ENCODE data around the gene STX3. TPM values are rescaled to one million over a fixed set of nuclear protein-coding genes. Genes with fewer than 3 reads are reported as not detected.

Gene STX3
- total RNA-seq = 10 to 100 TPM; 36.5 to 46.4 (median 41.6) TPM

DNA sequence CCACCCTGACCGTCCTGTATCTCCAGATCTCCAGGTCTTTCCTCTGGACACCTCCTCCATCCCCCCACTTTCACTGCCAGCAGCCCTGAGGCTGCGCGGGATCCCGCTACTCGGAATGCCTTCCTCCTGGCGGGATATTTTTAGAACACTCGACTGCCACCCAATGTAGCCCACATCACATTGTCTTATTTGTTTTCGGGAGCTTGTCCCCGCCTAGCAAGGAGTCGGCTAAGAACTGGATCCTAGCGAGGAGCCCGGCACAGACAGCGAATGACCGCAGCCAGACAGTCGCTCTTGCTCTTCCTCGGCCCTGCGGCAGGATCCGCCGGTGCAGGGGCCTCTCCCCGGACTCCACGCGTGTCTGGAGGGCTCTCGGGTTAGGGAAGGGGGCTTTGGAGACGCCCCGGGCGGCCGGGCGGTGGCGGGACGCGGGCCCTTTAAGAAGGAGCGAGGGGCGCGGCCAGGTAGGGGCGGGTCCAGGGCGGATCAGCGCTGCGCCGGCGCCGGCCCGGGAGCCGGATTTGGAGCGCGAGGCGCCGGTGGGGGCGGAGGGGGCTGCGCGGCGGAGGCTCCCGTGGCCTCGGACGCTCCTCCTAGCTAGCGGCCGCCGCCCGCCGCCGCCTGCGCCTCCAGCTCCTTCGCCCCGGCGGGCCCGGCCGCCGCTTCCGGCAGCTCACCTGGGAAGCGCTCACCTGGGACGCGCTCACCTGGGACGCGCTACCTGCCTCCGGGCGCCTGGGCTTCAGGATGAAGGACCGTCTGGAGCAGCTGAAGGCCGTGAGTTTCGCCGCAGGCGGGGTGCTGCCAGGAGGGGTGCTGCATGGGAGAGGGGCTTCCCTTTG is at the start of gene STX3:
Gene STX3 (plus strand): TSS at position 518 of the 842 bp plus-strand sequence. CDS start 230 bp downstream, at position 748.
- WGBS, 2 donors = 1 to 2% methylated on average over 14 to 42 of the region's 80 CpGs

GRCh38 chr11:59706518-59707285 is 48.5 kb upstream of the STX3 start:
- Histone ChIP-seq H3K27me3 (no peaks in the 10 kb centered on the region), H3K36me3 (no peaks in the 10 kb centered on the region), H3K4me3 (replicated peaks in 1 of 3) (no peak overlapping the region), H3K9me3 (no peaks in the 10 kb centered on the region), H3K4me1 (no peaks in the 10 kb centered on the region), H3K27ac (no peak overlapping the region)
- DNase-seq = no peak
- WGBS, 2 donors = 92 to 93% methylated on average over 5 of the region's 5 CpGs
- no peak for TF ChIP-seq POLR2A (IDR thresholded peaks at IDR 0.05)
- TF ChIP-seq CTCF (IDR thresholded peaks at IDR 0.05) = no peak
- intact Hi-C loops (cut with DNase I) = no loop called here

More for the DNA sequence above, at the start of gene STX3:
- H3K4me3 ChIP-seq (replicated peaks in 1 of 3) = peak within 1 kb of the TSS; percentile 72 to 86 (median 78)
- no peak for TF ChIP-seq CTCF (IDR thresholded peaks at IDR 0.05)
- peak; percentile 42 to 70 for TF ChIP-seq POLR2A (IDR thresholded peaks at IDR 0.05)
- peak within 1 kb of the TSS; percentile 66 to 96 (median 94) for H3K27ac ChIP-seq
- intact Hi-C loops (cut with DNase I) = loop anchor here (2.0 to 5.0 kb wide), 2 partner anchors 47 to 56 kb away; partner anchors contain the start of gene MRPL16
- no peaks in the 10 kb centered on the region for H3K27me3 ChIP-seq
- DNase-seq = peak; percentile 78 to 84
- H3K9me3 ChIP-seq = no peaks in the 10 kb centered on the region
- no peaks in the 10 kb centered on the region for H3K36me3 ChIP-seq
- H3K4me1 ChIP-seq = peaks cover 14 to 15% of the 10 kb centered on the region in 2 donors

- DNase-seq = no peak
- Histone ChIP-seq H3K36me3 (no peaks in the 10 kb centered on the region), H3K4me1 (no peaks in the 10 kb centered on the region), H3K9me3 (no peaks in the 10 kb centered on the region), H3K4me3 (replicated peaks in 1 of 3) (no peak overlapping the region), H3K27me3 (no peaks in the 10 kb centered on the region), H3K27ac (no peak overlapping the region)
- TF ChIP-seq CTCF (IDR thresholded peaks at IDR 0.05) (no peak), POLR2A (IDR thresholded peaks at IDR 0.05) (no peak)
- WGBS, 2 donors = 81 to 92% methylated on average over 1 of the region's 1 CpG
- intact Hi-C loops (cut with DNase I) = no loop called here
Measured at GRCh38 chr11:59707371-59707770, 47.8 kb upstream of the STX3 start.

DNA sequence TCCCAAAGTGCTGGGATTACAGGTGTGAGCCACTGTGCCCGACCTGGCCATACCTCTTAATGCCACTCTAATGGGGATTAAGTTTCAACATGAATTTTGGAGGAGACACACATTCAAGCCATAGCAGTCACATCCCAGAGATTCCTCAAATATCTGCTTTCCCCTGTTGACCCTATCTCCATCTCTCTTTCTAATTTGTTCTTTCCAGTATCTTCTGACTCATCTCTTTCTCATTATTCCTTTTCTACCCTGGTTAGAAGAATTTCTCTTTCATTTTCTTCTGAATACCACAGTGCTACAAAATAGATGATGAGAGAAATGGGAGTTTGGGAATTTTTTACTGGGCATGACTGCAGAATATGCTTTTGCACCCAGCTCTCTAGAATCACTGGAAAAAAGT is 46.6 kb upstream of the STX3 start:
- no peak overlapping the region for H3K27ac ChIP-seq
- no peaks in the 10 kb centered on the region for H3K36me3 ChIP-seq
- DNase-seq = no peak
- TF ChIP-seq POLR2A (IDR thresholded peaks at IDR 0.05) = no peak
- no peak for TF ChIP-seq CTCF (IDR thresholded peaks at IDR 0.05)
- intact Hi-C loops (cut with DNase I) = no loop called here
- H3K4me1 ChIP-seq = no peaks in the 10 kb centered on the region
- WGBS, 2 donors = 38 to 59% methylated on average over 1 of the region's 1 CpG
- no peak overlapping the region for H3K4me3 ChIP-seq (replicated peaks in 1 of 3)
- H3K9me3 ChIP-seq = no peaks in the 10 kb centered on the region
- no peaks in the 10 kb centered on the region for H3K27me3 ChIP-seq
